ENCODE data around the gene SP1. TPM values are rescaled to one million over a fixed set of nuclear protein-coding genes. Genes with fewer than 3 reads are reported as not detected.

Gene SP1
- total and polyA plus RNA-seq, 9 of the 15 experiments (the other 6 are each of a cell fraction or from before 2014, with no cell fraction given): 8.0 to 65.5 (median 41.6) TPM

DNA sequence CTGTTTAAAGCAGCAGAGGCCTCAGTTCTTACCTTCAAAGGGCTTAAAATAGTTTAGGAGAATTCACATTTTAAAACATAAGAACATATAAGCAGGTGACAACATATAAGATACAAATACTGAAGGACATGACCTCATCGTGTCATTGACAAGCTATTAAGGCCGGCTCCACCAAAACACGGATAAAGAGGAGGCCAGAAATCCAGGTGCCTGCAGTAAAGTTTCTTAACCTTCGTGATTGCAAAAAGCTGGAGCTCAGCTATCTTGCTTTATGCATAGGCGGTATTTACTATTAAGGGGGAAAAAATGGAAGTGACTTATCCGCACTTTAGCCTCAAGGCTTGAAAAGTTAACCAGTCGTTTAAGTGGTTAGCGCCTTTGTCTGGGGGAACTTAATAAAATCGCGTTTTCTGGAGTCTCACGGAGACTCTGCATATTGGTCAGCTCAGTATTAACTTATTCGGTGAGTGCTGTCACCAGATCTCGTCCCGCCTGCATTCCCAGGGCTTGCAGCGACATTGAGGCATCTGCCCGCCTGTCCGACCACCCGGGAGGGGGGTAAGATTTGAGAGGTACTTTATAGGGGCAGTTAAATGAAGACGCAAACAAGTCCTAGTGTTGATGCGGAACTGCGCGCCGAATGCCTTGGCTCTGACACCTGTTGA is 1.1 kb upstream of the SP1 start (continued):
- TF ChIP-seq, protein P1, sequence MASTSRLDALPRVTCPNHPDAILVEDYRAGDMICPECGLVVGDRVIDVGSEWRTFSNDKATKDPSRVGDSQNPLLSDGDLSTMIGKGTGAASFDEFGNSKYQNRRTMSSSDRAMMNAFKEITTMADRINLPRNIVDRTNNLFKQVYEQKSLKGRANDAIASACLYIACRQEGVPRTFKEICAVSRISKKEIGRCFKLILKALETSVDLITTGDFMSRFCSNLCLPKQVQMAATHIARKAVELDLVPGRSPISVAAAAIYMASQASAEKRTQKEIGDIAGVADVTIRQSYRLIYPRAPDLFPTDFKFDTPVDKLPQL (IDR thresholded peaks at IDR 0.05; ENCODE audit: extremely low read depth, insufficient read length): no peak
- TF ChIP-seq, protein P2, sequence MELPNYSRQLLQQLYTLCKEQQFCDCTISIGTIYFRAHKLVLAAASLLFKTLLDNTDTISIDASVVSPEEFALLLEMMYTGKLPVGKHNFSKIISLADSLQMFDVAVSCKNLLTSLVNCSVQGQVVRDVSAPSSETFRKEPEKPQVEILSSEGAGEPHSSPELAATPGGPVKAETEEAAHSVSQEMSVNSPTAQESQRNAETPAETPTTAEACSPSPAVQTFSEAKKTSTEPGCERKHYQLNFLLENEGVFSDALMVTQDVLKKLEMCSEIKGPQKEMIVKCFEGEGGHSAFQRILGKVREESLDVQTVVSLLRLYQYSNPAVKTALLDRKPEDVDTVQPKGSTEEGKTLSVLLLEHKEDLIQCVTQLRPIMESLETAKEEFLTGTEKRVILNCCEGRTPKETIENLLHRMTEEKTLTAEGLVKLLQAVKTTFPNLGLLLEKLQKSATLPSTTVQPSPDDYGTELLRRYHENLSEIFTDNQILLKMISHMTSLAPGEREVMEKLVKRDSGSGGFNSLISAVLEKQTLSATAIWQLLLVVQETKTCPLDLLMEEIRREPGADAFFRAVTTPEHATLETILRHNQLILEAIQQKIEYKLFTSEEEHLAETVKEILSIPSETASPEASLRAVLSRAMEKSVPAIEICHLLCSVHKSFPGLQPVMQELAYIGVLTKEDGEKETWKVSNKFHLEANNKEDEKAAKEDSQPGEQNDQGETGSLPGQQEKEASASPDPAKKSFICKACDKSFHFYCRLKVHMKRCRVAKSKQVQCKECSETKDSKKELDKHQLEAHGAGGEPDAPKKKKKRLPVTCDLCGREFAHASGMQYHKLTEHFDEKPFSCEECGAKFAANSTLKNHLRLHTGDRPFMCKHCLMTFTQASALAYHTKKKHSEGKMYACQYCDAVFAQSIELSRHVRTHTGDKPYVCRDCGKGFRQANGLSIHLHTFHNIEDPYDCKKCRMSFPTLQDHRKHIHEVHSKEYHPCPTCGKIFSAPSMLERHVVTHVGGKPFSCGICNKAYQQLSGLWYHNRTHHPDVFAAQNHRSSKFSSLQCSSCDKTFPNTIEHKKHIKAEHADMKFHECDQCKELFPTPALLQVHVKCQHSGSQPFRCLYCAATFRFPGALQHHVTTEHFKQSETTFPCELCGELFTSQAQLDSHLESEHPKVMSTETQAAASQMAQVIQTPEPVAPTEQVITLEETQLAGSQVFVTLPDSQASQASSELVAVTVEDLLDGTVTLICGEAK (IDR thresholded peaks at IDR 0.05): no peak
- TF ChIP-seq, protein P2 (CRISPR knock-in tag; IDR thresholded peaks at IDR 0.05): no peak
- TF ChIP-seq KLF6 (CRISPR knock-in tag; IDR thresholded peaks at IDR 0.05; ENCODE audit: borderline replicate concordance): peak; percentile 57; the same call in 1 of the 2 replicates
- TF ChIP-seq, protein P3, sequence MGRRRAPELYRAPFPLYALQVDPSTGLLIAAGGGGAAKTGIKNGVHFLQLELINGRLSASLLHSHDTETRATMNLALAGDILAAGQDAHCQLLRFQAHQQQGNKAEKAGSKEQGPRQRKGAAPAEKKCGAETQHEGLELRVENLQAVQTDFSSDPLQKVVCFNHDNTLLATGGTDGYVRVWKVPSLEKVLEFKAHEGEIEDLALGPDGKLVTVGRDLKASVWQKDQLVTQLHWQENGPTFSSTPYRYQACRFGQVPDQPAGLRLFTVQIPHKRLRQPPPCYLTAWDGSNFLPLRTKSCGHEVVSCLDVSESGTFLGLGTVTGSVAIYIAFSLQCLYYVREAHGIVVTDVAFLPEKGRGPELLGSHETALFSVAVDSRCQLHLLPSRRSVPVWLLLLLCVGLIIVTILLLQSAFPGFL (CRISPR knock-in tag; IDR thresholded peaks at IDR 0.05): no peak
- TF ChIP-seq ZBTB2 (IDR thresholded peaks at IDR 0.05): no peak
- TF ChIP-seq RBM17 (IDR thresholded peaks at IDR 0.05; ENCODE audit: borderline replicate concordance, low read depth, low read length): no peak
- TF ChIP-seq CBX3 (IDR thresholded peaks at IDR 0.05; ENCODE audit: borderline replicate concordance in 1 of 2, low read length in 2 of 2): no peak
- no peak for TF ChIP-seq MEIS2 (IDR thresholded peaks at IDR 0.05; ENCODE audit: partially characterized antibody)
- TF ChIP-seq ZNF354B (CRISPR knock-in tag; IDR thresholded peaks at IDR 0.05): no peak
- TF ChIP-seq PHF8 (IDR thresholded peaks at IDR 0.05; ENCODE audit: borderline replicate concordance, low read length): peak; percentile 91
- TF ChIP-seq LCOR (CRISPR knock-in tag; IDR thresholded peaks at IDR 0.05): no peak
